Glutamatergic neuron (in vitro differentiated cells): ENCODE data around the gene ASXL1. TPM values are rescaled to one million over a fixed set of nuclear protein-coding genes. Genes with fewer than 3 reads are reported as not detected.
"Not testable (repeated sequence)": the region's sequence is repeated elsewhere in the genome, so short reads cannot be mapped to it uniquely, and the experiment has no call there.

Experiments used
- DNase-seq: peaks from one replicate; pipeline ENCODE4 v3.0.0; 2022
- H3K27ac Mint-ChIP-seq: one replicate; pipeline ENCODE4 v1.8.0; 2020; ENCODE audit warnings: mild to moderate bottlenecking, mixed read lengths, inconsistent platforms; ENCODE audit not compliant: unreplicated experiment
- H3K27me3 Mint-ChIP-seq: one replicate; pipeline ENCODE4 v1.8.0; 2020; ENCODE audit warnings: mild to moderate bottlenecking, moderate library complexity, mixed read lengths, inconsistent platforms; ENCODE audit not compliant: unreplicated experiment
- H3K36me3 Mint-ChIP-seq: one replicate; pipeline ENCODE4 v1.8.0; 2020; ENCODE audit warnings: mild to moderate bottlenecking, mixed read lengths, inconsistent platforms; ENCODE audit not compliant: unreplicated experiment
- H3K4me1 Mint-ChIP-seq: one replicate; pipeline ENCODE4 v1.8.0; 2020; ENCODE audit warnings: mild to moderate bottlenecking, low read depth, mixed read lengths, inconsistent platforms; ENCODE audit not compliant: unreplicated experiment
- H3K4me3 Mint-ChIP-seq: one replicate; pipeline ENCODE4 v1.8.0; 2020; ENCODE audit warnings: mild to moderate bottlenecking, mixed read lengths, inconsistent platforms; ENCODE audit not compliant: unreplicated experiment
- H3K9me3 Mint-ChIP-seq: one replicate; pipeline ENCODE4 v1.8.0; 2020; ENCODE audit warnings: mild to moderate bottlenecking, moderate library complexity, mixed read lengths, inconsistent platforms; ENCODE audit not compliant: unreplicated experiment
- total RNA-seq: library from RNA; stranded (reverse); fragmentation: NEBNext Ultra II Directional; extraction: Animal tissue kit (Norgen Biotek cat#: 25700); gene quantifications from one replicate; pipeline ENCODE4 v1.2.1, GENCODE V29; 2021; ENCODE audit not compliant: unreplicated experiment
- TF ChIP-seq, protein P1 (sequence below): fragments of 200-600 bp; sonication (generic); IDR thresholded peaks from one replicate; pipeline ENCODE4 v1.5.0; 2021; ENCODE audit not compliant: partially characterized antibody, unreplicated experiment

ASXL1 gene
- total RNA-seq, 1 donor from 2014 or later, result 85.1 TPM

- H3K27me3 Mint-ChIP-seq, result no peaks in the 10 kb centered on the region
- peaks cover 3% of the 10 kb centered on the region for H3K4me1 Mint-ChIP-seq
- H3K27ac Mint-ChIP-seq, result no peak overlapping the region
- H3K9me3 Mint-ChIP-seq, result no peaks in the 10 kb centered on the region
- H3K4me3 Mint-ChIP-seq, result no peak overlapping the region
- TF ChIP-seq, protein P1, sequence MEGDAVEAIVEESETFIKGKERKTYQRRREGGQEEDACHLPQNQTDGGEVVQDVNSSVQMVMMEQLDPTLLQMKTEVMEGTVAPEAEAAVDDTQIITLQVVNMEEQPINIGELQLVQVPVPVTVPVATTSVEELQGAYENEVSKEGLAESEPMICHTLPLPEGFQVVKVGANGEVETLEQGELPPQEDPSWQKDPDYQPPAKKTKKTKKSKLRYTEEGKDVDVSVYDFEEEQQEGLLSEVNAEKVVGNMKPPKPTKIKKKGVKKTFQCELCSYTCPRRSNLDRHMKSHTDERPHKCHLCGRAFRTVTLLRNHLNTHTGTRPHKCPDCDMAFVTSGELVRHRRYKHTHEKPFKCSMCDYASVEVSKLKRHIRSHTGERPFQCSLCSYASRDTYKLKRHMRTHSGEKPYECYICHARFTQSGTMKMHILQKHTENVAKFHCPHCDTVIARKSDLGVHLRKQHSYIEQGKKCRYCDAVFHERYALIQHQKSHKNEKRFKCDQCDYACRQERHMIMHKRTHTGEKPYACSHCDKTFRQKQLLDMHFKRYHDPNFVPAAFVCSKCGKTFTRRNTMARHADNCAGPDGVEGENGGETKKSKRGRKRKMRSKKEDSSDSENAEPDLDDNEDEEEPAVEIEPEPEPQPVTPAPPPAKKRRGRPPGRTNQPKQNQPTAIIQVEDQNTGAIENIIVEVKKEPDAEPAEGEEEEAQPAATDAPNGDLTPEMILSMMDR, result no peak
- H3K36me3 Mint-ChIP-seq, result no peaks in the 10 kb centered on the region
- DNase-seq, result no peak
Observed at GRCh38 chr20:32382102-32382950, 24.2 kb downstream of the ASXL1 start.

DNA sequence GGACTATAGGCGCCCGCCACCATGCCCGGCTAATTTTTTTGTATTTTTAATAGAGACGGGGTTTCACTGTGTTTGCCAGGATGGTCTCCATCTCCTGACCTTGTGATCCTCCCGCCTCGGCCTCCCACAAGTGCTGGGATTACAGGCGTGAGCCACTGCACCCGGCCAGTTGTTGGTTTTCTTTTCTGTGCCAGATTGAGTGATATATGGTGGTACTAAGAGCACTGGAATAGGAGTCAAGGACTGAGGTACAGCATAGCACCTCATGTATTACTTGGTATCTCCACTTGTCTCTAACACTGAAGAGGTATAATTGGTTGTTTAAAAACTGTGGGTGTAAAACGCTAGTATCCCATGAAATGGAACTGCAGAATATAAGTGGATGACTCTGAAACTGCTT lies 25.3 kb downstream of the ASXL1 start:
- H3K4me3 Mint-ChIP-seq, H3K4me1 Mint-ChIP-seq, H3K27ac Mint-ChIP-seq, H3K36me3 Mint-ChIP-seq, H3K9me3 Mint-ChIP-seq, H3K27me3 Mint-ChIP-seq, DNase-seq: not testable (repeated sequence)

DNA sequence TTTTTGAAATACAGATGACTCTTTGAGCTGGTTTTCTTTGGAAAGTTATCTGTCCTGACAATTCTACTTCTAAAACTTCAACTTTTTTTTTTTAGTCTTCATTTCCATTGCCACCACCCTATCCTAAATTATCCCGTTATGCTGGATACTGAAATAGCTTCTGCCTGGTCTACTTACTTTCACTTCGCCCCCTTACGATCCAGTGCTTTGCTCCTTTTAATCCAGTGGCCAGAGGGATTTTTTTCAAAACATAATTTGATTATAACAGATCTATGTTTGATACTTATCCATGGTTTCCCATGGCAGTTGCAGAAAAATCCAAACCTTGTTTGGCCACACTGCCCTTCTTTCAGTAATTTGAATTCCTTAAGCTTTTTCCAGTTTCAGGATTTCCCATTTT lies 27.4 kb downstream of the ASXL1 start:
- Mint-ChIP-seq H3K27ac (no peak overlapping the region), H3K4me3 (no peak overlapping the region), H3K4me1 (peaks cover 3% of the 10 kb centered on the region), H3K9me3 (no peaks in the 10 kb centered on the region), H3K36me3 (no peaks in the 10 kb centered on the region), H3K27me3 (no peaks in the 10 kb centered on the region)
- DNase-seq, result no peak
- TF ChIP-seq, protein P1, result no peak

DNA sequence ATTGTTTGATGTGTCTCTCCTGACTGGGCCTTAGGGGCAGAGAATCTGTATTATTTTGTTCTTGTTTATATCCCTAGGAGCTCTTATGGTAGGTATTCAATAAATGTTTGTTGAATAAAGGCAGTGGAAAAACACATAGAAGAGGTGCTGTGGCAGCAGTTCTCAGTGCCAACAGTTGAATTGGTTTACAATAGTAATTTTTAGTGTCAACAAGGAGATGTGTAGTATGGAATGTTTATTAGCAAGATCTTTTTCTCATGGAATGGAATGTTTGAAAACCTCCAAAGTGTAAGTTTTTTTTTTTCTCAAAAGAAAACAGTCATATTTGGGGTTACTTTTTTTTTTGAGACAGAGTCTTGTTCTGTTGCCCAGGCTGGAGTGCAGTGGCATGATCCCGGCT lies 28.0 kb downstream of the ASXL1 start:
- no peak for DNase-seq
- TF ChIP-seq, protein P1, result no peak
- peaks cover 3% of the 10 kb centered on the region for H3K4me1 Mint-ChIP-seq
- H3K9me3 Mint-ChIP-seq, result no peaks in the 10 kb centered on the region
- H3K27ac Mint-ChIP-seq, result no peak overlapping the region
- no peaks in the 10 kb centered on the region for H3K36me3 Mint-ChIP-seq
- H3K4me3 Mint-ChIP-seq, result no peak overlapping the region
- no peaks in the 10 kb centered on the region for H3K27me3 Mint-ChIP-seq

GRCh38 chr20:32387252-32387651 lies 29.1 kb downstream of the ASXL1 start:
- no peaks in the 10 kb centered on the region for H3K9me3 Mint-ChIP-seq
- TF ChIP-seq, protein P1, result no peak
- no peaks in the 10 kb centered on the region for H3K36me3 Mint-ChIP-seq
- H3K27me3 Mint-ChIP-seq, result no peaks in the 10 kb centered on the region
- H3K4me1 Mint-ChIP-seq, result peaks cover 3% of the 10 kb centered on the region
- H3K4me3 Mint-ChIP-seq, result no peak overlapping the region
- DNase-seq, result no peak
- no peak overlapping the region for H3K27ac Mint-ChIP-seq
